OCI-LY1 (cell line): ENCODE measurements around the gene NR6A1.

Experiments
- H2AFZ ChIP-seq: fragments of 200-600 bp; sonication (generic), shearing (Covaris generic); 2 replicates; pipeline ENCODE4 v1.6.0; 2014; ENCODE audit warnings: antibody characterized with exemption, mild to moderate bottlenecking, low read length
- H3F3A ChIP-seq: fragments of 200-600 bp; sonication (generic), shearing (Covaris generic); 2 replicates; pipeline ENCODE4 v1.6.0; 2014; ENCODE audit warnings: mild to moderate bottlenecking, antibody characterized with exemption, low read length, moderate library complexity; ENCODE audit not compliant: insufficient read depth
- H3K27ac ChIP-seq: fragments of 200-600 bp; sonication (generic); 2 replicates; pipeline ENCODE4 v1.5.1; 2014; ENCODE audit warnings: low read length, mixed run types, mild to moderate bottlenecking, low read depth; ENCODE audit not compliant: poor library complexity, severe bottlenecking
- H3K27me3 ChIP-seq: fragments of 200-600 bp; sonication (generic); 2 replicates; pipeline ENCODE4 v1.6.0; 2014; ENCODE audit warnings: antibody characterized with exemption, mild to moderate bottlenecking, low read length, moderate library complexity; ENCODE audit not compliant: insufficient read depth
- H3K36me3 ChIP-seq: fragments of 200-600 bp; sonication (generic); 2 replicates; pipeline ENCODE4 v1.6.1; 2014; ENCODE audit warnings: mild to moderate bottlenecking, antibody characterized with exemption, low read length, moderate library complexity, mixed read lengths; ENCODE audit not compliant: insufficient read depth
- H3K4me1 ChIP-seq: fragments of 200-600 bp; sonication (generic); 2 replicates; pipeline ENCODE4 v1.5.1; 2014; ENCODE audit warnings: mild to moderate bottlenecking, low read length, moderate library complexity; ENCODE audit not compliant: insufficient read depth, severe bottlenecking
- H3K4me2 ChIP-seq: fragments of 200-600 bp; sonication (generic), shearing (Covaris generic); 2 replicates; pipeline ENCODE4 v1.6.1; 2014; ENCODE audit warnings: low read length
- H3K4me3 ChIP-seq: fragments of 200-600 bp; sonication (generic); 2 replicates; pipeline ENCODE4 v1.5.1; 2014; ENCODE audit warnings: low read length, low read depth, mild to moderate bottlenecking, mixed read lengths; ENCODE audit not compliant: poor library complexity, severe bottlenecking
- H3K79me2 ChIP-seq: fragments of 200-600 bp; shearing (Covaris generic); 2 replicates; pipeline ENCODE4 v1.6.1; 2016; ENCODE audit warnings: mixed run types, low read length, mixed read lengths; ENCODE audit not compliant: insufficient read depth
- H3K9ac ChIP-seq: fragments of 200-600 bp; sonication (generic), shearing (Covaris generic); 2 replicates; pipeline ENCODE4 v1.6.1; 2014; ENCODE audit warnings: mild to moderate bottlenecking, low read length, mixed read lengths
- H3K9me2 ChIP-seq: fragments of 200-600 bp; sonication (generic), shearing (Covaris generic); 2 replicates; pipeline ENCODE4 v1.6.1; 2014; ENCODE audit warnings: low read depth, mild to moderate bottlenecking, low read length, mixed read lengths
- H3K9me3 ChIP-seq: fragments of 200-600 bp; shearing (Covaris generic); 2 replicates; pipeline ENCODE4 v1.6.1; 2014; ENCODE audit warnings: low read length, mixed read lengths
- H4K20me1 ChIP-seq: fragments of 200-600 bp; sonication (generic), shearing (Covaris generic); 2 replicates; pipeline ENCODE4 v1.6.0; 2016; ENCODE audit warnings: mild to moderate bottlenecking, low read length; ENCODE audit not compliant: insufficient read depth
- CTCF ChIP-seq: fragments of 200-600 bp; sonication (generic), shearing (Covaris generic); IDR thresholded peaks from 2 replicates; pipeline ENCODE4 v1.5.1; 2017; ENCODE audit warnings: mild to moderate bottlenecking, antibody characterized with exemption, low read length, moderate library complexity, mixed read lengths
- EZH2 ChIP-seq: fragments of 200-600 bp; sonication (generic), shearing (Covaris generic); IDR thresholded peaks from 2 replicates; pipeline ENCODE4 v1.8.0; 2017; ENCODE audit warnings: borderline replicate concordance, mixed run types, mild to moderate bottlenecking, antibody characterized with exemption, low read length, moderate library complexity, mixed read lengths

The NR6A1 gene

DNA sequence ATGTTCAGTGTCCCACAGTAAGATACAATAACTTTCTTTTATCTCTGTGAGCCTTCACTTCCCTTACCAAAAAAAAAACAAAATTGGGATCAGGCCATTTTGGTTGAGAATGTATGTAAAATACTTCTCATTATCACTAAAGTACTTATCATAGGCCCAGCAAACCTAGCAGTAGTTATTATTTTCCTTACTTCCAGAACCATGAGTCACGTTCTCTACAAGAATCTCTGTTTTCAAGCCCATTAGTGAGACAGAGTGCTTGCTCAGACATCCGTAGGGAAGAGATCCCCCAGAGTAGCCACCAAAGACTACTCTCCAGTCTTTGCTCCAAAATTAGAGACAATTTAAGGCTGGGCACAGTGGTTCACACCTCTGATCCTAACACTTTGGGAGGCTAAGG is 160.0 kb downstream of the NR6A1 start:
- H3K79me2 ChIP-seq: no peaks in the 10 kb centered on the region
- no peaks in the 10 kb centered on the region for H3K9me3 ChIP-seq
- no peaks in the 10 kb centered on the region for H3K27me3 ChIP-seq

DNA sequence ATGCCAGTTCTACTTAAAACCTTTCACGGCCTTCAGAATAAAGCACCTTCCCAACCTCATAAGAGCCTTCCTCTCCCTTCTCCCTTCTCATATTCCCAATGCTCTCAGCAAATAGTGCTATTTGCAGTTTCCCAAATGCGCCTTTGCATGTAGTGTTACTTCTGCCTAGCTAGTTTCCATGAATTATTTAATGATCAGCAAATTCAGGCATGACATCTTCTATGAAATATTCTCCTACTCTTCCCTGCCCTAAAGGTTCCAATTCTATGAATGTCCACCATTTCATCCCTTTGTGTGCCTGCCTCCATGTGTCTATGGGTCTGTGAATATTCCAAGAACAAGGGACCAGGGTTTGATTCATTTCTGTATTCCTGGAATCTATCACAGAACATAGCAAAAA is 165.1 kb downstream of the NR6A1 start:
- no peak overlapping the region for H3K4me3 ChIP-seq
- no peaks in the 10 kb centered on the region for H3K79me2 ChIP-seq
- no peaks in the 10 kb centered on the region for H3K9me3 ChIP-seq
- no peaks in the 10 kb centered on the region for H3K27me3 ChIP-seq
- H2AFZ ChIP-seq: no peak overlapping the region
- no peaks in the 10 kb centered on the region for H3K4me1 ChIP-seq
- no peaks in the 10 kb centered on the region for H3K36me3 ChIP-seq
- H3K9me2 ChIP-seq: no peaks in the 10 kb centered on the region
- H4K20me1 ChIP-seq: no peaks in the 10 kb centered on the region
- H3K27ac ChIP-seq: no peak overlapping the region
- TF ChIP-seq EZH2 (no peak), CTCF (no peak)
- no peak overlapping the region for H3K4me2 ChIP-seq
- H3F3A ChIP-seq: no peaks in the 10 kb centered on the region
- no peak overlapping the region for H3K9ac ChIP-seq

More for the DNA sequence above, 160.0 kb downstream of the NR6A1 start:
- Histone ChIP-seq H3K4me1 (no peaks in the 10 kb centered on the region), H3K4me2 (no peak overlapping the region), H4K20me1 (no peaks in the 10 kb centered on the region), H3K27ac (no peak overlapping the region), H2AFZ (no peak overlapping the region), H3K9me2 (no peaks in the 10 kb centered on the region), H3K4me3 (no peak overlapping the region), H3K9ac (no peak overlapping the region), H3F3A (no peaks in the 10 kb centered on the region), H3K36me3 (no peaks in the 10 kb centered on the region)
- TF ChIP-seq CTCF (no peak), EZH2 (no peak)

DNA sequence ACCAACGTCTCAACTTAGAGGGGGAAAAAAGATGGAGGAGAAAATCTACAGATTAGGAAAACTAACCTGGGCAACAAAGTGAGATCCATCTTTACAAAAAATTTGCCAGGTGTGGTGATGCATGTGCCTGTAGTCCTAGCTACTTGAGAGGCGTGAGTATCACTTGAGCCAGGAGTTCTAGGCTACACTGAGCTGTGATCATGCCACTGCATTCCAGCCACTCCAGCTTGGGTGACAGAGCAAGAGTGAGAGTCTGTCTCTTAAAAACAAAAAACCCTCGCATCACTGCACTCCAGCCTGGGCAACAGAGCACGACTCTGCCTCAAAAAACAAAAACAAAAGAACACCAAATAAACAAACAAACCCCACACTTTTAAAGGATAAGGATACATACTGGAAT is 165.9 kb downstream of the NR6A1 start:
- H3F3A ChIP-seq: no peaks in the 10 kb centered on the region
- H3K4me3 ChIP-seq: no peak overlapping the region
- TF ChIP-seq EZH2: no peak
- TF ChIP-seq CTCF: no peak
- no peak overlapping the region for H3K27ac ChIP-seq
- H3K36me3 ChIP-seq: no peaks in the 10 kb centered on the region
- H3K9me2 ChIP-seq: no peaks in the 10 kb centered on the region
- H3K79me2 ChIP-seq: no peaks in the 10 kb centered on the region
- H3K27me3 ChIP-seq: no peaks in the 10 kb centered on the region
- H3K9ac ChIP-seq: no peak overlapping the region
- no peak overlapping the region for H2AFZ ChIP-seq
- H3K4me2 ChIP-seq: no peak overlapping the region
- no peaks in the 10 kb centered on the region for H3K4me1 ChIP-seq
- H3K9me3 ChIP-seq: no peaks in the 10 kb centered on the region
- H4K20me1 ChIP-seq: no peaks in the 10 kb centered on the region
